D341Med (cell line): ENCODE results near the gene CBLN4.

Experiments
- DNase-seq: peaks from one replicate; pipeline ENCODE4 v3.0.0; 2012; ENCODE audit warnings: low spot score

The CBLN4 gene

GRCh38 chr20:56005389-56005715 lies at the start of gene CBLN4:
CBLN4 (minus strand) TSS chr20:56005519; CDS start chr20:56004171, 1,348 bp downstream.
- DNase-seq = no peak

- no peak for DNase-seq
Observed at GRCh38 chr20:56043227-56043626, 37.9 kb upstream of the CBLN4 start.

- no peak for DNase-seq
Observed at GRCh38 chr20:56032251-56032650, 26.9 kb upstream of the CBLN4 start.

- no peak for DNase-seq
Observed at GRCh38 chr20:56018716-56019115, 13.4 kb upstream of the CBLN4 start.

- no peak for DNase-seq
Observed at GRCh38 chr20:56018194-56018593, 12.9 kb upstream of the CBLN4 start.

- DNase-seq = no peak
Observed at GRCh38 chr20:56017560-56017959, 12.2 kb upstream of the CBLN4 start.

GRCh38 chr20:56014998-56015397 lies 9.7 kb upstream of the CBLN4 start:
- no peak for DNase-seq

GRCh38 chr20:56014151-56014550 lies 8.8 kb upstream of the CBLN4 start:
- no peak for DNase-seq

- no peak for DNase-seq
Observed at GRCh38 chr20:56004611-56005388, 519 bp downstream of the CBLN4 start.

- DNase-seq = no peak
Observed at GRCh38 chr20:56004007-56004406, 1.3 kb downstream of the CBLN4 start.

- no peak for DNase-seq
Observed at GRCh38 chr20:56002908-56003800, 2.2 kb downstream of the CBLN4 start.

- no peak for DNase-seq
Observed at GRCh38 chr20:56001890-56002289, 3.4 kb downstream of the CBLN4 start.

- no peak for DNase-seq
Observed at GRCh38 chr20:56001106-56001785, 4.1 kb downstream of the CBLN4 start.

- no peak for DNase-seq
Observed at GRCh38 chr20:55978550-55978949, 26.8 kb downstream of the CBLN4 start.

- DNase-seq = no peak
Observed at GRCh38 chr20:55977690-55978459, 27.4 kb downstream of the CBLN4 start.

GRCh38 chr20:55974491-55975202 lies 30.7 kb downstream of the CBLN4 start:
- no peak for DNase-seq

GRCh38 chr20:55964790-55965189 lies 40.5 kb downstream of the CBLN4 start:
- DNase-seq = no peak

- DNase-seq = no peak
Observed at GRCh38 chr20:55961376-55962330, 43.7 kb downstream of the CBLN4 start.

GRCh38 chr20:55953201-55953600 lies 52.1 kb downstream of the CBLN4 start:
- DNase-seq = no peak

- no peak for DNase-seq
Observed at GRCh38 chr20:55947701-55948100, 57.6 kb downstream of the CBLN4 start.
